GM12892 (cell line): ENCODE data around the gene CACNA2D2.

Experiments
- DNase-seq: peaks from one replicate; pipeline ENCODE4 v3.0.0; 2011; ENCODE audit not compliant: insufficient read length
- FAIRE-seq: peaks from 2 replicates; lab custom pipeline; 2011; peaks lifted over from hg19 to GRCh38; lab: Jason Lieb, UNC
- POLR2A ChIP-seq: IDR thresholded peaks from 2 replicates; pipeline ENCODE4 v1.6.1; 2011; ENCODE audit warnings: low read depth, low read length, control low read depth
- POLR2AphosphoS5 ChIP-seq: IDR thresholded peaks from 2 replicates; pipeline ENCODE4 v1.6.1; 2011; ENCODE audit warnings: low read depth, low read length, control low read depth
- TAF1 ChIP-seq: IDR thresholded peaks from 2 replicates; pipeline ENCODE4 v1.6.1; 2011; ENCODE audit warnings: low read depth, mild to moderate bottlenecking, control low read depth, low read length, borderline replicate concordance

CACNA2D2 gene

GRCh38 chr3:50491023-50491422 is 12.4 kb downstream of the CACNA2D2 start:
- DNase-seq (no peak), FAIRE-seq (no peak)
- TF ChIP-seq POLR2A = no peak
- no peak for TF ChIP-seq POLR2AphosphoS5
- no peak for TF ChIP-seq TAF1

GRCh38 chr3:50490424-50490823 is 13.0 kb downstream of the CACNA2D2 start:
- FAIRE-seq (no peak), DNase-seq (no peak)
- TF ChIP-seq POLR2A (no peak), POLR2AphosphoS5 (no peak), TAF1 (no peak)

- no peak for TF ChIP-seq POLR2A
- no peak for TF ChIP-seq TAF1
- no peak for TF ChIP-seq POLR2AphosphoS5
- FAIRE-seq (no peak), DNase-seq (no peak)
Observed at GRCh38 chr3:50487181-50487580, 16.3 kb downstream of the CACNA2D2 start.

- FAIRE-seq = no peak
- no peak for DNase-seq
- TF ChIP-seq POLR2AphosphoS5 = no peak
- TF ChIP-seq TAF1 = no peak
- no peak for TF ChIP-seq POLR2A
Observed at GRCh38 chr3:50486219-50486888, 17.1 kb downstream of the CACNA2D2 start.

GRCh38 chr3:50484722-50485121 is 18.7 kb downstream of the CACNA2D2 start:
- DNase-seq (no peak), FAIRE-seq (no peak)
- no peak for TF ChIP-seq POLR2AphosphoS5
- TF ChIP-seq TAF1 = no peak
- TF ChIP-seq POLR2A = no peak

- DNase-seq (no peak), FAIRE-seq (no peak)
- TF ChIP-seq POLR2A (no peak), POLR2AphosphoS5 (no peak), TAF1 (no peak)
Observed at GRCh38 chr3:50483374-50483773, 20.1 kb downstream of the CACNA2D2 start.

- DNase-seq (no peak), FAIRE-seq (no peak)
- TF ChIP-seq POLR2A (no peak), TAF1 (no peak), POLR2AphosphoS5 (no peak)
Observed at GRCh38 chr3:50481992-50482391, 21.4 kb downstream of the CACNA2D2 start.

GRCh38 chr3:50480471-50480870 is 23.0 kb downstream of the CACNA2D2 start:
- FAIRE-seq (no peak), DNase-seq (no peak)
- no peak for TF ChIP-seq POLR2AphosphoS5
- no peak for TF ChIP-seq POLR2A
- TF ChIP-seq TAF1 = no peak

- TF ChIP-seq POLR2A (no peak), POLR2AphosphoS5 (no peak), TAF1 (no peak)
- FAIRE-seq (no peak), DNase-seq (no peak)
Observed at GRCh38 chr3:50479523-50479922, 23.9 kb downstream of the CACNA2D2 start.

- no peak for FAIRE-seq
- no peak for TF ChIP-seq TAF1
- no peak for TF ChIP-seq POLR2AphosphoS5
- no peak for TF ChIP-seq POLR2A
Observed at GRCh38 chr3:50478671-50479260, 24.7 kb downstream of the CACNA2D2 start.

GRCh38 chr3:50478051-50478450 is 25.4 kb downstream of the CACNA2D2 start:
- no peak for TF ChIP-seq POLR2AphosphoS5
- TF ChIP-seq TAF1 = no peak
- FAIRE-seq (no peak), DNase-seq (no peak)

More at GRCh38 chr3:50478671-50479260, 24.7 kb downstream of the CACNA2D2 start:
- no peak for DNase-seq

GRCh38 chr3:50475348-50475747 is 28.1 kb downstream of the CACNA2D2 start:
- no peak for FAIRE-seq
- TF ChIP-seq POLR2A (no peak), POLR2AphosphoS5 (no peak), TAF1 (no peak)

More at GRCh38 chr3:50475348-50475747, 28.1 kb downstream of the CACNA2D2 start:
- DNase-seq = no peak
